GM18498 (cell line): ENCODE measurements around the gene PODNL1.

ENCODE experiments used
- ATAC-seq: cut with Tn5 transposase; IDR thresholded peaks from one replicate; pipeline ENCODE4 v1.9.1; 2021; ENCODE audit warnings: mild to moderate bottlenecking, moderate library complexity; ENCODE audit not compliant: unreplicated experiment

Gene PODNL1

GRCh38 chr19:13938301-13939064 lies at the start of gene PODNL1:
TSS of gene PODNL1 (minus strand) at chr19:13938417. CDS start at chr19:13938181, 236 bp downstream.
- no peak for ATAC-seq

- no peak for ATAC-seq
These were observed 49.1 kb upstream of the PODNL1 start for GRCh38 chr19:13987101-13987890.

GRCh38 chr19:13986348-13986904 lies 48.2 kb upstream of the PODNL1 start:
- peak; percentile 81 for ATAC-seq

- ATAC-seq: peak; percentile 20
These were observed 47.6 kb upstream of the PODNL1 start for GRCh38 chr19:13985771-13986347.

GRCh38 chr19:13984875-13985741 lies 46.9 kb upstream of the PODNL1 start:
- no peak for ATAC-seq

- no peak for ATAC-seq
These were observed 46.0 kb upstream of the PODNL1 start for GRCh38 chr19:13984186-13984585.

GRCh38 chr19:13983213-13983889 lies 45.1 kb upstream of the PODNL1 start:
- no peak for ATAC-seq

- no peak for ATAC-seq
These were observed 44.6 kb upstream of the PODNL1 start for GRCh38 chr19:13982773-13983172.

GRCh38 chr19:13981988-13982501 lies 43.8 kb upstream of the PODNL1 start:
- ATAC-seq: no peak

GRCh38 chr19:13981467-13981866 lies 43.2 kb upstream of the PODNL1 start:
- ATAC-seq: no peak

- no peak for ATAC-seq
These were observed 42.8 kb upstream of the PODNL1 start for GRCh38 chr19:13981021-13981420.

GRCh38 chr19:13980340-13980739 lies 42.1 kb upstream of the PODNL1 start:
- no peak for ATAC-seq

- ATAC-seq: no peak
These were observed 41.5 kb upstream of the PODNL1 start for GRCh38 chr19:13979686-13980085.

GRCh38 chr19:13979244-13979615 lies 41.0 kb upstream of the PODNL1 start:
- no peak for ATAC-seq

GRCh38 chr19:13978351-13979243 lies 40.4 kb upstream of the PODNL1 start:
- ATAC-seq: no peak

GRCh38 chr19:13977803-13978202 lies 39.6 kb upstream of the PODNL1 start:
- no peak for ATAC-seq

- ATAC-seq: no peak
These were observed 38.2 kb upstream of the PODNL1 start for GRCh38 chr19:13976446-13976845.

- ATAC-seq: no peak
These were observed 37.7 kb upstream of the PODNL1 start for GRCh38 chr19:13975870-13976269.

- ATAC-seq: no peak
These were observed 35.9 kb upstream of the PODNL1 start for GRCh38 chr19:13974073-13974472.
